GM12878 (cell line): ENCODE data around the gene MAGI1. TPM values are rescaled to one million over a fixed set of nuclear protein-coding genes. Genes with fewer than 3 reads are reported as not detected.

Experiments used
- ATAC-seq: fragments of 200-7000 bp; cut with Tn5 transposase; 3 replicates; pipeline ENCODE4 v1.9.1; 2020; ENCODE audit warnings: mild to moderate bottlenecking, moderate library complexity
- BruUV-seq: library from RNA; stranded (reverse); fragments of 400-500 nt; replicated peaks from 2 replicates; lab custom pipeline; 2021; lab: Mats Ljungman, UMichigan
- CTCF ChIA-PET: fragments of 300-600 bp; sonication (Branson Sonifier 250); formaldehyde crosslinking; extraction: SDS; loops from one replicate; lab custom pipeline; 2021; ENCODE audit warnings: inconsistent platforms; lab: Yijun Ruan, JAX
- POLR2A ChIA-PET: fragments of 350-600 bp; formaldehyde crosslinking; extraction: SDS; loops from one replicate; lab custom pipeline; 2021; ENCODE audit warnings: inconsistent platforms; lab: Charles Lee
- RAD21 ChIA-PET: fragments of 300-600 bp; sonication (Branson Sonifier 250); formaldehyde crosslinking; loops from one replicate; lab custom pipeline; 2023; ENCODE audit warnings: antibody characterized with exemption; ENCODE audit not compliant: unreplicated experiment; lab: Charles Lee
- SMC1A ChIA-PET: fragments of 300-600 bp; sonication (Branson Sonifier 250); formaldehyde crosslinking; loops from one replicate; lab custom pipeline; 2023; ENCODE audit not compliant: unreplicated experiment, uncharacterized antibody; lab: Charles Lee
- DNase-seq: peaks from one replicate; pipeline ENCODE4 v3.0.0-alpha.2; 2011; ENCODE audit warnings: low read depth, low spot score
- FAIRE-seq: peaks from 3 replicates; lab custom pipeline; 2011; peaks lifted over from hg19 to GRCh38; lab: Jason Lieb, UNC
- H2AFZ ChIP-seq: 2 replicates; pipeline ENCODE4 v1.6.0; 2011; ENCODE audit warnings: low read depth, low read length, control low read depth; ENCODE audit not compliant: control insufficient read depth
- H3K27ac ChIP-seq: 2 replicates; pipeline ENCODE4 v1.5.1; 2011; ENCODE audit warnings: control low read depth; ENCODE audit not compliant: control insufficient read depth, insufficient read depth
- H3K27me3 ChIP-seq, 2 experiments: replicated peaks in 1 of 2; 2 replicates each; pipeline versions ENCODE4 v1.6.0 to v1.6.1; 2011; ENCODE audit warnings: low read length in 1 of 2; ENCODE audit not compliant: control insufficient read depth in 2 of 2, insufficient read depth in 2 of 2
- H3K36me3 ChIP-seq, 2 experiments: 2 replicates each; pipeline ENCODE4 v1.5.1; 2011; ENCODE audit warnings: low read length in 1 of 2; ENCODE audit not compliant: control insufficient read depth in 2 of 2, insufficient read depth in 2 of 2
- H3K4me1 ChIP-seq: 2 replicates; pipeline ENCODE4 v1.6.1; 2011; ENCODE audit warnings: mild to moderate bottlenecking, low read length, moderate library complexity, mixed read lengths; ENCODE audit not compliant: control insufficient read depth, insufficient read depth
- H3K4me2 ChIP-seq: 2 replicates; pipeline ENCODE4 v1.6.0; 2011; ENCODE audit warnings: control low read depth; ENCODE audit not compliant: control insufficient read depth, insufficient read depth
- H3K4me3 ChIP-seq: fragments of 200-600 bp; sonication (generic); 2 replicates; pipeline ENCODE4 v1.5.1; 2016
- H3K79me2 ChIP-seq: 2 replicates; pipeline ENCODE4 v1.6.0; 2011; ENCODE audit warnings: low read length; ENCODE audit not compliant: control insufficient read depth, insufficient read depth
- H3K9ac ChIP-seq: 2 replicates; pipeline ENCODE4 v1.8.0; 2011; ENCODE audit warnings: low read length, control low read depth, mixed read lengths; ENCODE audit not compliant: control insufficient read depth, insufficient read depth
- H3K9me3 ChIP-seq: replicated peaks from 3 replicates; pipeline ENCODE4 v1.5.1; 2011; ENCODE audit warnings: mild to moderate bottlenecking, low read length; ENCODE audit not compliant: control insufficient read depth, insufficient read depth
- H4K20me1 ChIP-seq: 2 replicates; pipeline ENCODE4 v1.6.0; 2011; ENCODE audit not compliant: control insufficient read depth, insufficient read depth
- ETV6 ChIP-seq, 2 experiments: fragments of 450-650 bp in 1 of 2; IDR thresholded peaks in 1 of 2; conservative IDR thresholded peaks in 1 of 2; 2 replicates each; pipeline ENCODE4 v1.6.1; 2014; ENCODE audit warnings: antibody characterized with exemption in 1 of 2, borderline replicate concordance in 1 of 2, low read depth in 1 of 2, mild to moderate bottlenecking in 1 of 2, moderate library complexity in 1 of 2
- NFYB ChIP-seq: IDR thresholded peaks from 2 replicates; pipeline ENCODE4 v1.6.1; 2011; ENCODE audit warnings: low read depth, mild to moderate bottlenecking, low read length, improper control_type of control experiment, moderate library complexity; ENCODE audit not compliant: insufficient read depth
- RB1 ChIP-seq: fragments of 450-650 bp; formaldehyde crosslinking; IDR thresholded peaks from 2 replicates; pipeline ENCODE4 v1.6.1; 2017; ENCODE audit warnings: mild to moderate bottlenecking, borderline replicate concordance
- RBBP5 ChIP-seq: fragments of 200-600 bp; sonication (generic); conservative IDR thresholded peaks from 2 replicates; pipeline ENCODE4 v1.6.1; 2016
- WGBS: methylation state at CpG from one replicate; pipeline ENCODE4 v1.1.6; 2016; ENCODE audit warnings: low lambda C conversion rate; ENCODE audit not compliant: insufficient replicate concordance, insufficient coverage; ENCODE audit errors: missing lambda C conversion rate; 5-methylcytosine and 5-hydroxymethylcytosine counted together
- in situ Hi-C: fragments of 300-500 bp; cut with MboI; formaldehyde crosslinking; loops from 9 replicates; pipeline ENCODE4 v1.14.3; 2018; ENCODE audit warnings: mixed read lengths
- intact Hi-C: fragments of 100-400 bp; cut with micrococcal nuclease; formaldehyde crosslinking; loops from one replicate; pipeline ENCODE4 v1.14.2; 2022; ENCODE audit not compliant: unreplicated experiment
- polyA plus RNA-seq, 11 experiments: library from polyadenylated mRNA; depleted of rRNA in 4 of 11; unstranded in 6 of 11; stranded (reverse) in 5 of 11; fragments of >200 nt; fragmentation: Nextera tagmentation in 4 of 11; fragmentation: Illumina TruSeq in 1 of 11; extraction: Ambion mirVana in 4 of 11; extraction: Trizol in 1 of 11; gene quantifications; 1 replicate in 1 of 11; 2 replicates in 10 of 11; pipeline versions ENCODE4 v1.2.1 to v1.2.3, GENCODE V29; 2011 to 2016; ENCODE audit warnings: inconsistent platforms in 2 of 11, missing spikeins in 2 of 11, low read depth in 1 of 11
- total RNA-seq, 4 experiments: library from RNA; depleted of rRNA in 3 of 4; stranded (reverse); fragments of >200 nt in 3 of 4; fragmentation: Illumina TruSeq in 1 of 4; extraction: Trizol in 1 of 4; gene quantifications; 2 replicates each; pipeline versions ENCODE4 v1.2.1 to v1.2.3, GENCODE V29; 2013 to 2021
- TF ChIP-seq, protein P1 (sequence below): IDR thresholded peaks from 2 replicates; pipeline ENCODE4 v1.6.1; 2011; ENCODE audit warnings: low read depth, mild to moderate bottlenecking, low read length, moderate library complexity, borderline replicate concordance; ENCODE audit errors: extremely low read depth
- TF ChIP-seq, protein P2 (sequence below): fragments of 450-650 bp; conservative IDR thresholded peaks from 2 replicates; pipeline ENCODE4 v1.6.1; 2017; ENCODE audit warnings: mild to moderate bottlenecking, moderate library complexity

MAGI1 gene
- total and polyA plus RNA-seq, 10 of the 15 experiments (the other 5 are each of a cell fraction or from before 2014, with no cell fraction given), result 0.02 to 3.3 (median 0.29) TPM; not detected in 1

DNA sequence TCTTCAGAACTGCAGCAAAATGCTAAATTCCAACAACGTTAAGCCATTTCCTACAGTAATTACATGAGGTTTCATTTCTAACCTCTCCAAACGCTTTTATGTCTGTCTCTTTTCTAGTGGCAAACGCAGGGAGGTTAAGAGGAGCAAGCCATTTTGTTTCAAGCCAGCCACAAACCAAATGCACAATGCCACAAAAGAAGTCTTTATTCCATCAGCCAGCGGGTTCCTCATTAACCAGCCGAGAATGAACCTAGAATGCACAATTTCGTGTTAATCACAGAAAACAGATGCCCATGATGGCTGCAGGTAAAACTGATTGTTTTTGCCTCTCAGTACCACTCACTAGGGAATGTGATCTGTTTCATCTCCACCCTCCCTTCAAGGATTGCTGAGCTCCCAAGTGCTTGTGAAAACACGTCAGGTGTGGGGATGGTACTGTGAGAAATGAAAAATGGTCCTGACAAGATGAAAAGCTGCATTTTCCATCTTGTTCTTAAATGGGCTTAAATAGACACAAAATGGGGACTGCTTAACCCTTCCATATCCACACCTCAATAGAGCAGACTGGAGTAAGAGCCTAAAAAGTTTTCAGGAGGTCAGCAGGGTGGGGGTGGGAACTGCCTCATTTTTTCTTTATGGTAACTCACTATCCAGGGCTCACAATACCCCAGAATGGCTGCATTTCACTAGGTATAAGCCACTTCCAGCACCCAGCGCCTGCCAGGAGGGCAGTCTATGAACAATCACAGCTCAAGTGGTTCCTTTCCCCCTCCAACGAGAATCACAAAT, 277.1 kb downstream of the MAGI1 start:
- no TSS peak for BruUV-seq
- ChIA-PET RAD21 (no interaction called here), SMC1A (no interaction called here), CTCF (no interaction called here), POLR2A (no interaction called here)
- no peak for ATAC-seq
- Histone ChIP-seq H3K27ac (no peak overlapping the region), H3K9me3 (no peaks in the 10 kb centered on the region), H4K20me1 (no peaks in the 10 kb centered on the region), H3K4me2 (no peak overlapping the region), H3K9ac (no peak overlapping the region), H3K4me1 (no peaks in the 10 kb centered on the region), H3K79me2 (no peaks in the 10 kb centered on the region), H3K36me3 (no peaks in the 10 kb centered on the region), H3K4me3 (no peak overlapping the region), H2AFZ (no peak overlapping the region)
- in situ Hi-C loops, result no loop called here
- no peak for DNase-seq
- intact Hi-C loops, result no loop called here
- FAIRE-seq, result no peak
- 14% methylated on average over 9 of the region's 9 CpGs for WGBS
- TF ChIP-seq RBBP5 (no peak), NFYB (no peak), ETV6 (conservative IDR thresholded peaks at IDR 0.05 in 1 of 2, IDR thresholded peaks at IDR 0.05 in 1 of 2; ENCODE audit: borderline replicate concordance in 1 of 2, low read depth in 1 of 2) (no peak), RB1 (no peak)
- TF ChIP-seq, protein P1, sequence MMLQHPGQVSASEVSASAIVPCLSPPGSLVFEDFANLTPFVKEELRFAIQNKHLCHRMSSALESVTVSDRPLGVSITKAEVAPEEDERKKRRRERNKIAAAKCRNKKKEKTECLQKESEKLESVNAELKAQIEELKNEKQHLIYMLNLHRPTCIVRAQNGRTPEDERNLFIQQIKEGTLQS, result no peak
- TF ChIP-seq, protein P2, sequence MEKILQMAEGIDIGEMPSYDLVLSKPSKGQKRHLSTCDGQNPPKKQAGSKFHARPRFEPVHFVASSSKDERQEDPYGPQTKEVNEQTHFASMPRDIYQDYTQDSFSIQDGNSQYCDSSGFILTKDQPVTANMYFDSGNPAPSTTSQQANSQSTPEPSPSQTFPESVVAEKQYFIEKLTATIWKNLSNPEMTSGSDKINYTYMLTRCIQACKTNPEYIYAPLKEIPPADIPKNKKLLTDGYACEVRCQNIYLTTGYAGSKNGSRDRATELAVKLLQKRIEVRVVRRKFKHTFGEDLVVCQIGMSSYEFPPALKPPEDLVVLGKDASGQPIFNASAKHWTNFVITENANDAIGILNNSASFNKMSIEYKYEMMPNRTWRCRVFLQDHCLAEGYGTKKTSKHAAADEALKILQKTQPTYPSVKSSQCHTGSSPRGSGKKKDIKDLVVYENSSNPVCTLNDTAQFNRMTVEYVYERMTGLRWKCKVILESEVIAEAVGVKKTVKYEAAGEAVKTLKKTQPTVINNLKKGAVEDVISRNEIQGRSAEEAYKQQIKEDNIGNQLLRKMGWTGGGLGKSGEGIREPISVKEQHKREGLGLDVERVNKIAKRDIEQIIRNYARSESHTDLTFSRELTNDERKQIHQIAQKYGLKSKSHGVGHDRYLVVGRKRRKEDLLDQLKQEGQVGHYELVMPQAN, result no peak
- TF ChIP-seq, all 136 proteins: peak for 0
- no peaks in the 10 kb centered on the region; a peak in 1 of 4 replicates for H3K27me3 ChIP-seq
